ENCODE measurements around the gene SIPA1L3. TPM values are rescaled to one million over a fixed set of nuclear protein-coding genes. Genes with fewer than 3 reads are reported as not detected.
A peak's percentile ranks its signal among the peaks of the same experiment; 100 is the strongest.

SIPA1L3 gene
- total and polyA plus RNA-seq, 4 donors: 9.6 to 50.5 (median 27.6) TPM

DNA sequence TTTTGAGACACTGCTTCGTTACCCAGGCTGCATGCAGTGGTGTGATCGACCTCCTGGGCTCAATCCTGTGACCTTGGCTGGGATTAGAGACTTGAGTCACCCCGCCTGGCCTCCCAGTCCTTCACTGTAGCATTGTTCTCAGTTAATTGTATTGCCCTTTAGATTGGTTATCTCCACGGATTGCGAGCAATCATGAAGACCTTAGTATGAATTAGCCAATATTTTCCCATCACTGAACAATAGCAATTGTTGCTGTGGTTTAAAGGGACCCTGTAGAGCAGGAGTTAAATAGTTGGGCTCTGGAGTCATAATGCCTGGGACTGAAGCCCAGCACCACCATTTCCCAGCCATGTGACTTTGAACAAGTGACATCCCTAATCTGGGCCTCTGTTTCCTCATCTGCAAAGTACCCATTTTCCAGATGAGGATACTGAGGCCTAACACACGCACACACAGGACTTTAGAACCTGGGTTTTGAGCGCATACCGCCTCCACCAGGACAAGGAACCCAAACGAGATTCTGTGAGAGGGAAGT lies 340.8 kb downstream of the SIPA1L3 start:
- ATAC-seq (ENCODE audit: insufficient read depth, low FRiP score) (no peak), DNase-seq (no peak)
- Histone ChIP-seq H3K9me3 (ENCODE audit: control insufficient read depth in 4 of 4, insufficient read depth in 3 of 4, low read length in 3 of 4) (no peaks in the 10 kb centered on the region), H3K4me1 (ENCODE audit: control insufficient read depth in 5 of 5, insufficient read depth in 5 of 5, low read length in 5 of 5) (peaks cover 0 to 24% (median 14%) of the 10 kb centered on the region in 5 donors), H3K27me3 (ENCODE audit: control insufficient read depth in 3 of 3, insufficient read depth in 3 of 3, low read length in 2 of 3) (no peaks in the 10 kb centered on the region), H3K36me3 (ENCODE audit: control insufficient read depth in 4 of 4, insufficient read depth in 4 of 4, low read length in 4 of 4) (peaks cover 0 to 9% (median 3%) of the 10 kb centered on the region in 4 donors), H3K9ac (ENCODE audit: insufficient read depth in 1 of 2, low read length in 2 of 2) (no peak overlapping the region), H3K4me3 (no peak overlapping the region), H3K27ac (ENCODE audit: low read depth in 1 of 2, low read length in 1 of 2) (no peak overlapping the region)
- TF ChIP-seq CTCF (IDR thresholded peaks at IDR 0.05; ENCODE audit: control extremely low read depth, extremely low read depth): no peak
- 82 to 84% methylated on average over 9 of the region's 9 CpGs for WGBS, 2 donors

- Histone ChIP-seq H3K27me3 (ENCODE audit: control insufficient read depth in 3 of 3, insufficient read depth in 3 of 3, low read length in 2 of 3) (no peaks in the 10 kb centered on the region), H3K9ac (ENCODE audit: insufficient read depth in 1 of 2, low read length in 2 of 2) (no peak overlapping the region), H3K27ac (ENCODE audit: low read depth in 1 of 2, low read length in 1 of 2) (no peak overlapping the region), H3K4me1 (ENCODE audit: control insufficient read depth in 5 of 5, insufficient read depth in 5 of 5, low read length in 5 of 5) (peaks cover 0 to 30% (median 14%) of the 10 kb centered on the region in 5 donors), H3K9me3 (ENCODE audit: control insufficient read depth in 4 of 4, insufficient read depth in 3 of 4, low read length in 3 of 4) (no peaks in the 10 kb centered on the region), H3K4me3 (no peak overlapping the region), H3K36me3 (ENCODE audit: control insufficient read depth in 4 of 4, insufficient read depth in 4 of 4, low read length in 4 of 4) (peaks cover 0 to 9% (median 3%) of the 10 kb centered on the region in 4 donors)
- ATAC-seq (ENCODE audit: insufficient read depth, low FRiP score): no peak
- WGBS, 2 donors: 91 to 97% methylated on average over 7 of the region's 7 CpGs
- no peak for TF ChIP-seq CTCF (IDR thresholded peaks at IDR 0.05; ENCODE audit: control extremely low read depth, extremely low read depth)
- DNase-seq: no peak
Observed at GRCh38 chr19:38248421-38248820, 341.4 kb downstream of the SIPA1L3 start.

GRCh38 chr19:38250428-38250820 lies 343.4 kb downstream of the SIPA1L3 start:
- peaks cover 0 to 9% (median 3%) of the 10 kb centered on the region in 4 donors for H3K36me3 ChIP-seq (ENCODE audit: control insufficient read depth in 4 of 4, insufficient read depth in 4 of 4, low read length in 4 of 4)
- TF ChIP-seq CTCF (IDR thresholded peaks at IDR 0.05; ENCODE audit: control extremely low read depth, extremely low read depth): no peak
- DNase-seq (no peak), ATAC-seq (ENCODE audit: insufficient read depth, low FRiP score) (no peak)
- no peaks in the 10 kb centered on the region for H3K27me3 ChIP-seq (ENCODE audit: control insufficient read depth in 3 of 3, insufficient read depth in 3 of 3, low read length in 2 of 3)
- H3K27ac ChIP-seq (ENCODE audit: low read depth in 1 of 2, low read length in 1 of 2): peak overlapping the region in 1 of 2 donors; percentile 48
- H3K4me1 ChIP-seq (ENCODE audit: control insufficient read depth in 5 of 5, insufficient read depth in 5 of 5, low read length in 5 of 5): peaks cover 0 to 42% (median 20%) of the 10 kb centered on the region in 5 donors
- no peak overlapping the region for H3K9ac ChIP-seq (ENCODE audit: insufficient read depth in 1 of 2, low read length in 2 of 2)
- no peaks in the 10 kb centered on the region for H3K9me3 ChIP-seq (ENCODE audit: control insufficient read depth in 4 of 4, insufficient read depth in 3 of 4, low read length in 3 of 4)
- H3K4me3 ChIP-seq: no peak overlapping the region

Measured in lung (tissue), 12 donors.